NCI-H69 (cell line): ENCODE data around the gene TSPAN13.

Experiments used
- DNase-seq: peaks from one replicate; lab custom pipeline; 2025; lab: John Stamatoyannopoulos, UW

TSPAN13 gene

GRCh38 chr7:16774986-16775385 is 21.4 kb downstream of the TSPAN13 start:
- DNase-seq, result peak; percentile 68

DNA sequence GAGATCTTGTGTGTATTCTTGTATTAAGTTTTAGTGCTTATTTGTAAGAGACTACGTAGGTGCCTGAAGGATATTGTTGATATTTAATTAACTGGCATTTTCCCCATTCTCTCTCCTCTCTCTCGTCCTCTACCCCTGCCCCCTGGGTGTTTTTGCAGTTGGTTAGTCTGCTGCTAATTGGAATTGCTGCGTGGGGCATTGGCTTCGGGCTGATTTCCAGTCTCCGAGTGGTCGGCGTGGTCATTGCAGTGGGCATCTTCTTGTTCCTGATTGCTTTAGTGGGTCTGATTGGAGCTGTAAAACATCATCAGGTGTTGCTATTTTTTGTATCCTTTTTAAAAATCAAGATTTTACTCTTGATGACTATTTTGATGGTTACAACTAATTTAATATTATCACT is 22.5 kb downstream of the TSPAN13 start:
- DNase-seq, result peak; percentile 25

- DNase-seq, result no peak
Measured at GRCh38 chr7:16778476-16778875, 24.9 kb downstream of the TSPAN13 start.

- DNase-seq, result no peak
Measured at GRCh38 chr7:16779051-16779450, 25.5 kb downstream of the TSPAN13 start.

- no peak for DNase-seq
Measured at GRCh38 chr7:16780596-16780995, 27.0 kb downstream of the TSPAN13 start.

DNA sequence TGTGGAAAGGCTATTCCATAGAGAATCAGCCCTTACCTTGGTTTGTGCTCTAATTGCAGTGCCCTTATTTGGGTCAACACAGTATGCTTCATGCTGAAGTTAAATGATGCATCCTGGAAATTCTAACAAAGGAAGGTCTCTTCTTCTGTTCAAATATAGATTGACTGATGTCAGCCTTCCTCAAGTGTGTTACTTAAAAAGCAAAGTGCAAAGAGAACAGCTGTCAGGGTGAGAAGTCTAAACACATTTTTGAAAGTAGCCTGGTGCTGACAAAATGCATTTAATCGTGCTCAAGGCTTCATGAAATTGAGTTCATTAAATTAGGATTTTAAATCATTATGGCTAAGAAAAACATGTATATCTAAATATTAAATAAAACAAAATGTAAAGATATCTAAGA is 31.8 kb downstream of the TSPAN13 start:
- DNase-seq, result peak; percentile 81

DNA sequence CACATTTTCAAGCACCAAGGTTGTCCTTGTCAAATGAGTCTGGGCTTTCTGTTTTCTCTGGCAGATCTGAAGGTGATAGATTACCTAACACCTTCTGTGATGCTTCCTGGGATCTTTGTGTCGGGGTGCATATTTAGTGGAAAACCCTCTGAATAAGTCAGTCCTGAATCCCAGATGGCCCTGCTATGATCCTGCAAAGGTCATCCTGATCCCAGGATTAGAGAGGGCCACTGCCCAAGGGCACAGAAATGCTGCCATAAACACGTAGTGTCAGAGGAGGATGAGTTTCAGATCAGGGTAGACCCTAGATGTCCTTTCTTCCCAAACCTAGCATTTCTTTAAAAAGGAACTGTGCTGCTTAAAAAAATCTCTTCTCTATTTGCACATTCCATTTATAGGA is 32.3 kb downstream of the TSPAN13 start:
- no peak for DNase-seq

GRCh38 chr7:16786257-16786656 is 32.7 kb downstream of the TSPAN13 start:
- DNase-seq, result no peak

DNA sequence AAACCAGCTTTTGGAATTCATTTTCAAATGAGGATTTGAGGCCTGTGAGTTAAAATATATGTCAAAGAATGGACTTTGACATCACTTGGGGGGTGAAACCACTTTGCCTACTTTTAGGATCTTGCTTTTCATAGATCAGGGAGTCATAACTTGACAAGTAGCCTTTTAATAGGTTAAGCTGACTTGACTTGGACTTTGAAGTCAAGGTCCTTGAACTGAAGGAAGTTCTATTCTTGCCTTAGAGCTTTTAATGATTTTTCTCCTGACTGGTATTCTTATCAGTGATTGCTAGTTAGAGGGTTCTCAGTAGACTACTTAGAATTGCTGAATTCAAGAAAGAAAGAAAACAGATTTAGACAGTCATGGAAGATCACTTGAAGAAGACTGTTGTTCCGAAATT is 33.6 kb downstream of the TSPAN13 start:
- no peak for DNase-seq

GRCh38 chr7:16791071-16791470 is 37.5 kb downstream of the TSPAN13 start:
- peak; percentile 44 for DNase-seq

GRCh38 chr7:16791905-16792698 is 38.5 kb downstream of the TSPAN13 start:
- DNase-seq, result peak; percentile 46

DNA sequence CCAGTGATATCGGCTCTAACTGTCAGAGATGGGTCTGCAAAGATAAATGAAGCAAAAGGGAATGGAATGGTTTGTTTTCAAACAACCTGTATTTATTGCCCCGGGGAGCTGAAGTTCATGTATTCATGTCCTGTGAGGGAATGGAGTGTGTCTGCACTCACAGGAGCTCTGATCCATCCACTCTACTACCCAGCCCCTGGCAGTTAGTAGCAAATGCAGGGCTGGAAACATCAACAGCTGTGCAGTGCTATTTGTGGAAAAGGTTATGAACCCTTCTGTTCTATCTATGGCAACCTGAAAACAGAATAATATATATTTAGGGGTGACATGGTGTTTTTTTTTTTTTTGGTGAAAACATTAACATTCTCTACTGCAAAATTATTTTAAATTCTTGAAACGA is 41.4 kb downstream of the TSPAN13 start:
- peak; percentile 70 for DNase-seq

DNA sequence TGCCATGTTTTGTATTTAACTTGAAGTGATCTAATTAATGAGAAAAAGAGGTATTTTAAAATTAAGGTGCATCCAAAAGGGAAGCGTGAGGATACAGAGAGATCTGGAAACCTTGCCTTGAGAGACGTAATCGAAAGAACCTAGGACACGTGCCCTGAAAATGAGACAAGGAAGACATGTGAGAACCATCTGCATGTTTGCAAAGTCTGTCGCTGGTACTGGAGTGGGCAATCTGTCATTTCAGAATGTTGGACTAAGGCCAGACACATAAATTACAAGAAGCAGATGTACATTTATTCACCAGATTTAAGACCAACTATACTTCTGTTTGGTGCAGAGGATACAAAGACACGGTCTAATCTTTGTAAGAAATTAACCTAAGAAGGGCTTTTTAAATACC is 42.1 kb downstream of the TSPAN13 start:
- peak; percentile 97 for DNase-seq

- DNase-seq, result peak; percentile 93
Measured at GRCh38 chr7:16801111-16801542, 47.6 kb downstream of the TSPAN13 start.

GRCh38 chr7:16801579-16801978 is 48.0 kb downstream of the TSPAN13 start:
- DNase-seq, result peak; percentile 50

DNA sequence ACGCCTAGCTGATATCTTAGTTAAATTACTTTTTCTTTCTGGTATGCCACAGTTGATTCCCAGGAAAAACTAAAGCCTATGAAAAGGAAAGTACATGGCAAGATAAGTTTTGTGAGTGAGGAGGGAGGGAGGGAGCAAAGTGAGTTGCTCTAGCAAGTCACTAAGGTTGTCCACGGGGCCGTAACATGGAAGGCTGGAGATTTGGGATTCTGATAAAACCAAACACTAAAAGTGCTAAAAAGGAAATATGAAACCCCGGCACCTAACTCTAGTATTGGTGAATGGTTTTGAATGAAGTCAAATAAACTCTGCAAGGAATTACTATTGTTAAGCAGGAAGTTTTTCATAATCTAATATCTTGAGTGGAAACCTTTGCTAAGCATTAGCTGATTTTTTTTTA is 49.6 kb downstream of the TSPAN13 start:
- peak; percentile 41 for DNase-seq

DNA sequence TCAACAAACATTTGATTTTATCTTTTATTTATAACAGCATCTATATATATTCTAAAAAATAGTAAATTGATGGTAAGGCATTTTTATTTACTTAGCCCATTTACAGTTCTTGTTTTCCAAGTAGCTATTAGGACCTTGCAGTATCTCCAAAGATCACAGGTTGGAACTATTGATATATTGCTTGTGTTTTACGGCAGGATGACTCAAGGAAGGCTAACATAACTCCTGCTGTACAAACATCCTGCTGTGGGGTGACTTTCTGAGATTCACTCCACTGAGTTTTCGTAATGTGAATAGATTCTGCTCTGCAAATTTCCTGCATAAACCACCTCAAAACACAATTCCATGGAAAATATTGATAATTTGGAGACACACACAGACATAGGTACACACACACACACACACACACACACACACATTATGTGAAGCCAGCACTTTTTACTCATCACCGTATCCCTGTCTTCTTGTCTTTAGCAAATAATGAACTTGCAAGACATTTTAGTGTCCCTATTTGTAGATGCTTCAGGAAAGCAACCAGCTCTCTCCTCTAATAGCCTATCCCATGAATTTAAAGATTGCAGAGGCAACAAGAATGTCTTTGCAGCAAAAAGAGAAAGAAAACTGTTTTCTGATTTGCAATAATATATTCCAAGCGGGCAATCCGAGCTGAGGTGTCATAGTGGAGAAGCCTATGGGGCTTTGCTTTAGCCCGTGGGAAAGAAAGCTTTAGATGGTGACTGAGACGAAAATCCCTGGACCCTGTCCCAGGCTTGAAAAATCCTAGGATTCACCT is 50.5 kb downstream of the TSPAN13 start:
- peak; percentile 84 for DNase-seq

- DNase-seq, result peak; percentile 96
Measured at GRCh38 chr7:16804674-16805439, 51.3 kb downstream of the TSPAN13 start, which contains the start of gene AGR2. AGR2 (minus strand) TSS chr7:16804999; CDS start chr7:16801796, 3,203 bp downstream.

- DNase-seq, result peak; percentile 57
Measured at GRCh38 chr7:16805441-16805840, 51.9 kb downstream of the TSPAN13 start.

DNA sequence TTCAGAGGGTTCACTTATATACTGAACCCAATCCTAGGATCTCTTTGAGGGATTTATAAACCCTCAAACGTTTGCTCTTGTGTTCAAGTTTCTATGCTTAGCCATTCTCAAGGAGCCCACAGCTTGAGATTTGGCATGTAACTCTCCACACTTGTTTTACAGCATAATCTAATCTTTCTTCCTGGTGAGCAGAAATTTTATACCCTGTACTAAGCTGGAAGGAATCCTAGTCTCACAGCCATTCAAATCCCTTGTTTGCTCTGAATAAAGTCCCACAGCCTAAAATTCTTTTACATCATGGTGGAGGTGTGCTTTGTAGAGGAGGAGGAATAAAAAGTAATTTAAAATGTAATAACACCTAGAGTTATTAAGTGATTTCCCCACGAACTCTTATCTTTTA is 56.6 kb downstream of the TSPAN13 start:
- peak; percentile 45 for DNase-seq

- DNase-seq, result peak; percentile 58
Measured at GRCh38 chr7:16810573-16810972, 57.0 kb downstream of the TSPAN13 start.

DNA sequence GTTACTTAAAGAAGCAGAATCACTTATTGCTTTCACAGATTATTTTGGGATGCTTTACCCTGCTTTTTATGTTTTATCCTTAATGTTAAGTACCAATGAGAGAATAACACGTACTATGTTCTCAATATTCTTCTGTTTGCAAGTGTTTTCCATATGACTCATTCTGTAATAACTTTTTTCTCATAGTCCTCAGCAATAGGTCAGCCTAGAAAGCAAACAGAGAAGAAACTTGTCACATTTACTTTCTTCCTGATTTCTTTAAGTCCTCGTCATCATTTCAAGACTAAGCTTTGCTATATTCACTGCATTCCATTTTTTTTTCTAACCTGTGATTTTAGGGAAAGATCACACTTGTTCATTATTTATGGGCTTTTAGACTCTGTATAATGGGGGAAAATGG is 58.0 kb downstream of the TSPAN13 start:
- no peak for DNase-seq
